ENCODE results near the gene MAN2B2.
A peak's percentile ranks its signal among the peaks of the same experiment; 100 is the strongest.

MAN2B2 gene

DNA sequence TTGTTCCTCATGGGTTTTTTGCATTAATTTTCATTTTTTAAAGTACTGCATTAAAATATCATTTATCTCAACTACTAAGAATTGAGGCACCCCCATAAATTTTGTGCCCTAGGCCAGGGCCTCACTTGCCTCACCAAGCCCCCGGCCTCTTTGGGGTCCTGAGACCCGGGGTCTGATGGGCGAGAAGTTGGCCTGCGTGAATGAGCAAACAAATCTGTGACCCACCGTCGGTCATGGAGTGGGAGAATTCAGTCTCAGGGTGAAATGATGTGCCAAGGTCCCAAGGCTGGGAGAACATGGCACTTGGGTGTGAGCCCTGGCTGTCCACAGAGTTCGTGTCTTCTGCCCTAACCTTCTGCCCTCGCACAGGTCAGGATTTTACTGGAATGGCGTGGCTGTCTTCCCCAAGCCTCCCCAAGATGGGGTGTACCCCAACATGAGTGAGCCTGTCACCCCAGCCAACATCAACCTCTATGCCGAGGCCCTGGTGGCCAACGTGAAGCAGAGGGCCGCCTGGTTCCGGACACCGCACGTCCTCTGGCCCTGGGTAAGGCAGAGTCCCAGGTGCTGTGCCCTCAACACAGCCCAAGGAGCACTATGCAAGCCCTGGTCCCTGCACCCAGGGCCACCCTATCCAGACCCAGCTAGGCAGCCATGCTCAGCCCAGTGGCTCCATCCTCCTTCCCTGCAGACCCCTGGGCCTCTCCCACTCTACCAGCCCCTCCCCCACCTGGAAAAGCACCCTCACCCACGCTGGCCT is 18.0 kb downstream of the MAN2B2 start:
- no peak for DNase-seq (ENCODE audit: extremely low read depth in 1 of 2, low read depth in 1 of 2)

DNA sequence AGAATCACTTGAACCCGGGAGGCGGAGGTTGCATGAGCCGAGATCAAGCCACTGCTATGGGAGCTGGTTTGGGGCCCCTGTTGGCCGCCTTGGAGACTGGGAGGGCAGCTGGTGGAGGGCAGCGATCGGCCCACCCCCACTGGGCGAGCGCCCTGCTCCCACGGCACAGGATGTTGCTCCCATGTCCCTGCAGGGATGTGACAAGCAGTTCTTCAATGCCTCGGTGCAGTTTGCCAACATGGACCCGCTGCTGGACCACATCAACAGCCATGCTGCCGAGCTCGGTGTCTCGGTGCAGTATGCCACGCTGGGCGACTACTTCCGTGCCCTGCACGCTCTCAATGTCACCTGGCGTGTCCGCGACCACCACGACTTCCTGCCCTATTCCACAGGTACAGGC is 19.4 kb downstream of the MAN2B2 start:
- no peak for DNase-seq (ENCODE audit: extremely low read depth in 1 of 2, low read depth in 1 of 2)

DNA sequence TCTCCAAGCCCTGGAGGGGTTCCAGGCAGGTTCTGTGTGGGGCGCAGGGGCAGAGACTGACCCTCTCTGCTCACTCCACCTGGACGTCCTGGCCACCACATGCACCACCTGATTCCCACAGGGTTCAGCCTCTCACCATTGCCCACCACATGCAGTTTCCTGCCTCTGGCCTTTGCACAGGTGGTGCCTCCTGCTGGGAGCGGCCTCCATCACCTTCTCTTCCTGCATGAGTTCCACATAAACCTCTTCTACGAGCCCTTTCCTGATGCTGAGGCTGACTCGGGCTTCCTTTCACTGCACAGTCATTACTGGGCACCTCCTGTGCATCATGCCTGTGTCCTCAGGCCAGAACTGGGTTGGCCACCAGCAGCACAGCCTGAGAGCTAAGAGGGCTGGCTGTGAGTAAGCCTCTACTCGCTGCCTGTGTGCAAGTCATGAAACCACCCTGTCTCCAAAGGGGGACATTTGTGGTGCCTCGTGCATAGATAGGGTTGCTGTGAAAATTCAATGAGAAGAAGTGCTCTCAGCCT is 19.9 kb downstream of the MAN2B2 start:
- no peak for DNase-seq (ENCODE audit: extremely low read depth in 1 of 2, low read depth in 1 of 2)

DNA sequence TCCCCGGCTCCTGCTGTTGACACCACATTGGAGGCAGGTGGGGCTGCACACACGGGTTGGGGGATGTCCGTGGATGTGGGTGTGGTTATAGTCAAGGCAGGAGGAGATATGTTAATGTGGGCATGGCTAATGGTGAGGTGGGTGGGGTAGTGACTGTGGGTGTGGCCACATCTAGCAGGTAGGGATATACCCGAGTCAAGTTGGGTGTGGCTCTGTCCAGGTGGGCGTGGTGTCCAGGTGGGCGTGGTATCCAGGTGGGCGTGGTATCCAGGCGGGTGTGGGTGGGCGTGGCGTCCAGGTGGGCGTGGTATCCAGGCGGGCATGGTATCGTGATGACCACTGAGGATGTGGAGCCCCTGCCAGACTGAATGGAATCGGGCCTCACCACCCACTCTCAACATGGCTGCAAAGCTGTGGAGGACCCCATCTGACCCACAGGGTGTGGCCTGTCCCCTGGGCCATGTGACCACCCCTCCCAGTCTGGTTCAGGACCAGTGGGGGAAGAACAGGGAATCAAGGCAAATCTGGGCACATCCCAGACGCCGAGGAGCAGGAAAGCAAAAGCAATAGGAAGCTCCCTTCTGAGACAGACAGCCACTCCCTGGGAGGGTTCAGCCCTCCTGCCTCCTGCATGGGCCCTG is 21.0 kb downstream of the MAN2B2 start:
- no peak for DNase-seq (ENCODE audit: extremely low read depth in 1 of 2, low read depth in 1 of 2)

DNA sequence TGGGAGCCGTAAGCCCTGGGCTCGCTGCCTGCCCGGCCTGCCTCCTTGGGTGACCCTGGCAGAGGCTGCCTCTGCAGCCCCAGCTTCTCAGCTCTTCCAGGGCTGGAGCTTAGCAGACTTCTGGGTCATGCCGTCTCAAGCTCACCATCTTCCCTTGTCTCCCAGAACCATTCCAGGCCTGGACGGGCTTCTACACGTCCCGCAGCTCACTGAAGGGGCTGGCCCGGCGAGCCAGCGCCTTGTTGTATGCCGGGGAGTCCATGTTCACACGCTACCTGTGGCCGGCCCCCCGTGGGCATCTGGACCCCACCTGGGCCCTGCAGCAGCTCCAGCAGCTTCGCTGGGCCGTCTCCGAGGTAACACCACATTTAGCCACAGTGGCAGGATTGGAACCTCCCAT is 22.0 kb downstream of the MAN2B2 start:
- no peak for DNase-seq (ENCODE audit: extremely low read depth in 1 of 2, low read depth in 1 of 2)

DNA sequence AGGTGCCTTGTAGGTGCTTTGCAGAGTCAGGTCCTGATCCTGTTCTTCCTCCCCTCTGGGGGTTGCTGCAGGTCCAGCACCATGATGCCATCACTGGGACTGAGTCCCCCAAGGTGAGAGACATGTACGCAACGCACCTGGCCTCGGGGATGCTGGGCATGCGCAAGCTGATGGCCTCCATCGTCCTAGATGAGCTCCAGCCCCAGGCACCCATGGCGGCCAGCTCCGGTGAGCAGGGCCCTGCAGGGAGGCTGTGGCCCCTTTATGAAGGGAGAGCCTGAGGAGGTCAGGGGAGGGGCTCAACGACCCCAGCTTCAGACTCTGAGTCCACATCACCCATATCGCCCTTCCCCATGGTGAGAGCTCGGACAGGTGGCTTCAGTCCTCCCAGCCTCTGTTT is 23.1 kb downstream of the MAN2B2 start:
- DNase-seq (ENCODE audit: extremely low read depth in 1 of 2, low read depth in 1 of 2): no peak

DNA sequence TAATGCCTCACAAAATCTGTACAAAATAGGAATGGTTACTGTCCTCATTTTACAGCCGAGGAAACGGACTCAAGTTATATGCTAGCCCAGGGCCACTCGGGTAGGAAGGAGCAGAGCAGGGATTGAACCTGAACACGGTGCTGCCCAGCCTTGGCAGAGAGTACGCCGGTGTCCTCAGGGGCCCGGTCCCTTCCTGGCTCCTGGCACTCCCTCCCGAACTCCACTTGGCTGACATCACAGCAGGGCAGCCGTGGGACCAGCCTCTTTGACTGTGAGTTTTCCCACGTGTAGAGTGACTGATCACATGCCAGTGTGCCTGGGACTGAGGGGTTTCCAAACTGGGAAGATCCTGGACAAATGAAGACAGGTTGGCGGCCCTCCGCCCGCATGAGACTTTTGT is 23.7 kb downstream of the MAN2B2 start:
- DNase-seq (ENCODE audit: extremely low read depth in 1 of 2, low read depth in 1 of 2): no peak

DNA sequence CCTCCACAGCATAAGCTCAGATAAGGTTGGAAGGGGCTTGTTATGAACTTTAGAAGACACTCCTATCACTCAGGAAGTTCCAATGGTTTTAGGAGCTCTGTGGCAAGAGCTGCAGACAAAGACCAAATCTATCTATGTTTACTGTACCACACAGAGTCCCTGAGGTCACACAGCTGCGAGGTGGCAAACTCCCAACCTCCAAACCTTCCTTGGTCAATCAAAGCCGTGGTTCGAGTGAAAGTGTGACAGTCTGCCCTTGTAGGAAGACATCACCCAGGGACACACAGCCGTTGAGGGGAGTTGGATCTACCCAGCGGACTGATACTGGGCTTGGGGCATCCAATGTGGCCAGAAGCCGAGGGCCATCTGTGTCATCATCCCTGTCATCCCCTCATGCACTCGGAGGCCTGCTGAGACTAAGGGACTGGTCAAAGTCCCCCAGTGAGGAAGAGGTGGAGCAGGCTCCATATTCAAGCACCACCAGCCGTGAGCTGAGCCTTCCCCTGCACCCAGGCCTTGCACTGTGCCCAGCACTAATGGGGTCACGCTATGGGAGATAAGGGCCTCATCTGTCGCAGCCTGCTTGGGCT is 26.8 kb downstream of the MAN2B2 start:
- DNase-seq (ENCODE audit: extremely low read depth in 1 of 2, low read depth in 1 of 2): no peak

DNA sequence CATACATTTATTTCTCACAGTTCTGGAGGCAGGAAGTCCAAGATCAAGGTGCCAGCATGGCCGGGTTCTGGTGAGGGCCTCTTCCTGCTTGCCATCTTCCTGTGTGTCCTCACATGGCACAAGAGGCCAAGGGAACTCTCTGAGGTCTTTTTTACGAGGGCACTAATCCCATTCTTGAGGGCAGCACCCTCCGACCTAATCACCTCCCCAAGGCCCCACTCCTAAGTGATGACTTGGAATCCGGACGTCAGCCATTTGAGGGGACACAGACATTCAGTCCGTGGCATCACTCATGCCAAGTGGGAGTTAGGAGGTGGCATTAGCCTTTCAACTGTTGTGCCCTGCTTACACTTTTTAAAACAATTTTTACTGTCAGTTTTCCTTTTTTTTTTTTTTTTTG is 27.3 kb downstream of the MAN2B2 start:
- DNase-seq (ENCODE audit: extremely low read depth in 1 of 2, low read depth in 1 of 2): no peak

DNA sequence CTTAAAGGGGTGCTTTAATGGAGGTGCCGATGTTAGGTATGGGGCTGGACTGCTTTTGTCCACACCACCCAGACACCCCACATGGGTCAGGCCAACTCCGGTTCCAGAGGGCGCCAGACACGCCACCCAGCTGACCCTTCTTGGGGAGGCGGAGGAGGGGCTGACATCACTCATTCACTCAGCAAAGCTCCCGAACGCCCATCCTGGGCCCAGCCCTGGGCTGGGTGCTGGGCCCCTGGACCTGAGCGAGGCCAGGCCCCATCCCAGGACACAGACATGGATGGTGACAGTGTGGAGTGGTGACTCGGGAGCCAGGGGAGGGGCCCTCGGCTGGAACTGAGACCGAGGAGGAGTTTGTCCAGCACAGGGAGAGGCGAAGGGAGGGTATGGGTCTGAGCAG is 28.1 kb downstream of the MAN2B2 start:
- no peak for DNase-seq (ENCODE audit: extremely low read depth in 1 of 2, low read depth in 1 of 2)

DNA sequence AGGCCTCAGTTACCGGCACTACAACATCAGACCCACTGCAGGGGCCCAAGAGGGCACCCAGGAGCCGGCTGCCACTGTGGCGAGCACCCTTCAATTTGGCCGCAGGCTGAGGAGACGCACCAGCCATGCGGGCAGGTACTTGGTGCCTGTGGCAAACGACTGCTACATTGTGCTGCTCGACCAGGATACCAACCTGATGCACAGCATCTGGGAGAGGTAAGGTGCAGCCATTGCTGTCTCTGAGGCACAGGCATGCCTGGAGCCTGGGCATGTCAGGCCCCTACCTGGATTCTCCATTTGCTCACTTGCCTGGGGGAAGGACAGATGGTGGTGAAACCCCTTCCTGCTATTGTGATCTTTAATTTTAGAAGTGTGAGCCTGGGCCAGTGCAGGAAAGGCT is 30.1 kb downstream of the MAN2B2 start:
- no peak for DNase-seq (ENCODE audit: extremely low read depth in 1 of 2, low read depth in 1 of 2)

DNA sequence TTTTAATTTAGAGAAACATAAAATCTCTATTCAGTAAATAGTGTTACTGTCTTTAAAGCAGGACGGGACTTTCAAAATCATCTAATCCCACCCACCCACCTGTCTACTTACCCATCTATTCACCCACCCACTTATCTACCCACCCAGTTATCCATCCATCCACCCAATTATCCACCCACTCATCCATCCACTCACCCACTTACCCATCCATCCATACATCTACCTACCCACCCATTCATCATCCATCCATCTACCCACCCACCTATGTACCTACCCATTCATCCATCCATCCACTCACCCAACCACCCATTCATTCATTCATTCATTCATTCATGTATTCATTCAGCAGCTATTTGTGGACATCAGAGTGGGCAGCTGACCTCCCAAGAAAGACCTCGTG is 30.6 kb downstream of the MAN2B2 start:
- no peak for DNase-seq (ENCODE audit: extremely low read depth in 1 of 2, low read depth in 1 of 2)

DNA sequence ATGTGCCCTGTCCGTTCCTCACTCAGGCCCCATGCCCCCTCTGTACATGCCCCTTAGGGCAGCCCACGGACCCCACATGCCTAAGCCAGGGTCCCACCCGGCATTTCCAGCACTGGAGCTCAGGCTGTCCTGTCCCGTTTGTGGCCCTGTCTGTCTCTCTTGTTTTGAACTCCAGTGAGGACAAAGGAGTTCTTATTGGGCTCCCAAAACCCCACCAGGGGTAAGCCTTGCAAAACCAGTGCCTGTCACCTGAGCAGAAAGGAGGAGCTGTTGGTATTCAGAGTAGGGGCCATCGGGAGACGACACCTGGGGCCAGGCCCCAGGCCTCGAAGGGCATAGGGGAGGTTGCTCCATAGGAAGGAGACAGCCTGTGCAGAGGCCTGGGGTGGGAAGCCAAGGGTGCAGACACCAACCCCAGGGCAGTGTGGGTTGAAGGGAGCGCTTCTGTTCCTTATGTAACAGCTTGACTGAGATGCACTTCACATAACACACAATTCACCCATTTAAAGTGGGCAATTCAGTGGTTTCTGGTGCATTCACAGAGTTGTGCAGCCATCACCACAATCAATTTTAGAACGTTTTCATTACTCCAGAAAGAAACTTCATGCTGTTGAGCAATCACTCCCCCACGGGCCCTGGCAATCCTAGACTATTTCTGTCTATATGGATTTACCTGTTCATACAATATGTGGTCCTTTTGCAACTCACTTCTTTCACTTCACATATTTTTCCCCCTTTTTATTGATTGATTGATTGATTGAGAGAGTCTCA is 31.7 kb downstream of the MAN2B2 start:
- DNase-seq (ENCODE audit: extremely low read depth in 1 of 2, low read depth in 1 of 2): no peak

DNA sequence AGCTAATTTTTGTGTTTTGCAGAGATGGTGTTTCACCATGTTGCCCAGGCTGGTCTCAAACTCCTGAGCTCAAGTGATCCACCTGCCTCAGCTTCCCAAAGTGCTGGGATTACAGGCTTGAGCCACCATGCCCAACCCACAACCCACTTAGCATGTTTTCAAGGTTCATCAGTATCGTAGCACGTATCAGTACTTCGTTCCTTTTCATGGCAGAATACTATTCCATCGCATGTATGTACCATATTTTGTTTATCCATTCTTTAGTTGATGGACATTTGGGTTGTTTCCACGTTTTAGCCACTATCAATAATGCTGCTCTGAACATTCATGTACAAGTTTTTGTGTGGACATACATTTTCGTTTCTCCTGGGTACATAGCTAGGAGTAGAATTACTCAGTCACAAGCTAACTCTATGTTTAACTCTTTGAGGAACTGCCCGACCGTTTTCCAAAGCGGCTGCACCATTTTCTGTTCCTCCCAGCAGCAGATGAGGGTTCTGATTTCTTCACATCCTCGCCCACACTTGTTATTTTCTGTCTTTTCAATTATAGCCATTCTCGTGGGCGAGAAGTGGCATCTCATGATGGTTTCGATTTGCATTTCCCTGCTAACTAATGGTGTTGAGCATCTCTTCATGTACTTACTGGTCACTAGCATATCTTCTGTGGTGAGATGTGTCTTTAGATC is 32.5 kb downstream of the MAN2B2 start:
- DNase-seq (ENCODE audit: extremely low read depth in 1 of 2, low read depth in 1 of 2): no peak

DNA sequence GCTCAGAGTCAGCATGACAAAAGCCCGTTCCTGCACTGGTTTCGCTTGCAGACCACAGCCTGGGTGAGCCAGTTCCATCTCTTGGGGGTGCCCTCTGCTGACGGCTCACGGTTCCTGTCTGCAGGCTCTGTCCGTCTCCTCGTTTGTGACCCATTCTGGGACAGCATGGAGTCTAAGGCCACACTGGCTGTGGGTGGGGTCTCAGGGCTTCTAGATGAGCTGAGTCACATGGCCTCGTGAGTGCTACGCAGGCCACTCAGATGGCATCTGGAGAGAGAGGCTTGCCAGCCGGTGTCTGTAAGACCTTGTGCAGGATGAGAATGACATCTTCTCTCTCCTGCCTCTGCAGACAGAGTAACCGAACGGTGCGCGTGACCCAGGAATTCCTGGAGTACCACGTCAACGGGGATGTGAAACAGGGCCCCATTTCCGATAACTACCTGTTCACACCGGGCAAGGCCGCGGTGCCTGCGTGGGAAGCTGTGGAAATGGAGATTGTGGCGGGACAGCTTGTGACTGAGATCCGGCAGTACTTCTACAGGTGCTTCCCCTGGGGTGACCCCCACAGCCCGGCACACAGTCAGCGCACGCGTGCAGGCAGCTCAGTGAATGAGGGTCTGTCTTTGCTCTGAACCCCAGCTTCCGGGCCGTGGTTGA is 33.9 kb downstream of the MAN2B2 start:
- peak in 1 of 2 donors; percentile 14 for DNase-seq (ENCODE audit: extremely low read depth in 1 of 2, low read depth in 1 of 2)

DNA sequence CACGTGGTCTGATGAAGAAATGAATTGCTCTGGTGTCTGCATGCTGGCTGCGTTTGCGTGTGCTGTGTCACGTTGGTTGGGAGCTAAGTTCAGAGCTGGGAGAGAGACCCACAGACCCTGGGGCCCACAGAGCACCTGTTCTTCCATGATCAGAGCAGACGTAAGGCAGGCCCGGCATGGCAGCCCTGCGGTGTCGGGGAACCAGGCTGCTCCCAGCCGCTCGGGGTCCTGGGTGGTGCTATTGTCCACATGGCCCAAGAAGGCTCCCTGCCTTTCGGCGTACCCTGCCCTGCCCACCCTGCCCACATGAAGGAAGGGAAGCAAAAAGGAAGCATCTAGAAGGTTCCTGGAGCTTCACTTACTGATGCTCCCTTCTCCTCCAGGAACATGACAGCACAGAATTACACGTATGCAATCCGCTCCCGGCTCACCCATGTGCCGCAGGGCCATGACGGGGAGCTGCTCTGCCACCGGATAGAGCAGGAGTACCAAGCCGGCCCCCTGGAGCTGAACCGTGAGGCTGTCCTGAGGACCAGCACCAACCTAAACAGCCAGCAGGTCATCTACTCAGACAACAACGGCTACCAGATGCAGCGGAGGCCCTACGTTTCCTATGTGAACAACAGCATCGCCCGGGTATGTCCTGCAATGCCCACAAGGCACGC is 34.6 kb downstream of the MAN2B2 start:
- no peak for DNase-seq (ENCODE audit: extremely low read depth in 1 of 2, low read depth in 1 of 2)

DNA sequence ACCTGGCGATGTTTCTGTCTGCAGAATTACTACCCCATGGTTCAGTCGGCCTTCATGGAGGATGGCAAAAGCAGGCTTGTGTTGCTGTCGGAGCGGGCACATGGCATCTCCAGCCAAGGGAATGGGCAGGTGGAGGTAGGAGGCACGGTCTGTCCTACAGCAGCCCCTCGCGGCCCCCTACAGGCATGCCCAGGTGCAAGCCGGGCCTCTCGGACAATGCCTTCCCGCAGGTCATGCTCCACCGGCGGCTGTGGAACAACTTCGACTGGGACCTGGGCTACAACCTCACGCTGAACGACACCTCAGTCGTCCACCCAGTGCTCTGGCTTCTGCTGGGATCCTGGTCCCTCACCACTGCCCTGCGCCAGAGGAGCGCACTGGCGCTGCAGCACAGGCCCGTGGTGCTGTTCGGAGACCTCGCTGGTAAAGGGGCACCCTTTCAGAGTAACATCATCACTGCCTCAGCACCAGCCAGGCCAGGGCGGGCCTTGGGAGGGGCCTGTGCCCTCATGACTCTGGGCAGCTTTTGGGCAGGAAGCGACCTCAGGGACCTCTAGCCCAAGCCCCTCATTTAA is 36.0 kb downstream of the MAN2B2 start:
- DNase-seq (ENCODE audit: extremely low read depth in 1 of 2, low read depth in 1 of 2): no peak

DNA sequence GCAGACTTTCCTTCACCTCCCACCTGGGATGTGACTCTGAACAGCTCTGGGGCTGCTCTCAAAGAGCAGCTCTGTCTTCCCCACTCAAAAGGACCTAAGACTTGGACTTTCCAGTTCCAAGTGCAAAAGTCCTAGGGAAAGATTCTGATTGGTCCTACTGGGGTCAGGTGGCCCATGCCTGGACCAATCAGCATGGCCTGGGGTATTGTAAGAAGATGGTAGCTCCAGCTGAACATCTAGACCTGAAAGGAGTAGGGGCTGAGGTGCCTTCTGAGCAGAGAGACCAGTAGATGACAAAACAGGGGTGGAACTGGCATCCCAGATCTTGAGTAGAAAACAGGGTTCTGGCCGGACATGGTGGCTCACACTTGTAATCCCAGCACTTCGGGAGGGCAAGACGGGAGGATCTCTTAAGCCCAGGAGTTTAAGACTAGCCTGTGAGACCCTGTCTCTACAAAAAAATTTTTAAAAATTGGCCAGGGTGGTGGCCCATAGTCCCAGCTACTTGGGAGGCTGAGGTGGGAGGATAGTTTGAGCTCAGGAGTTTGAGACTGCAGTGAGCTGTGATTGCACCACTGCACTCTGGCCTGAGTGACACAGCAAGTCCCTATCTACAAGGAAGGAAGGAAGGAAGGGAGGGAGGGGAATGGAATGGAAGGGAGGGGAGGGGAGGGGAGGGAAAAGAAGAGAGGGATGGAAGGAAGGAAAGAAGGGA is 38.1 kb downstream of the MAN2B2 start:
- no peak for DNase-seq (ENCODE audit: extremely low read depth in 1 of 2, low read depth in 1 of 2)

All from stimulated activated CD8-positive, alpha-beta memory T cell treated with anti-CD3 and anti-CD28 coated beads, Interleukin-7, amount 100 ng/mL, for 48 hours (primary cell).